ENCODE data around the gene CDHR2. TPM values are rescaled to one million over a fixed set of nuclear protein-coding genes. Genes with fewer than 3 reads are reported as not detected.

The CDHR2 gene
- polyA plus RNA-seq, 1 experiment, result not detected

DNA sequence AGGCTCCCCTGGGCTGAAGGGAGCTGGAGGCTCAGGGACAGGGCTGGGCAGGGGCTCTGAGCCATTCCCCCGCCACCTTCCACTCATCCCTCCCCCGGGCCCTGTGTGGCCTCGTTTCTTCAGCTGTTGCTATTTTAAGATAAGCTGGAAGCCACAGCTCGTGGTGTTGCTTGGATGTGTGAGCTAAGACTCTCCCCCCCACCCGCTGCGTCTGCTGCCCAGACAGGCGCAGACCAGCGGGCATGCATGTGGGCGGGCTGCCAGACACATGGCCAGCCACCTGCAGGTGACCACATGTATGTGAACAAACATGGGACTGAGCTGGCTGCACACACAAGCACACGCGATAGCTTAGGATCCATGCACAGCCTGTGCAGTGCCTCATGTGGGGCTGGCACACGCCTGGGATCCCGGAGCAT is 72.5 kb downstream of the CDHR2 start:
- TF ChIP-seq, protein P1, sequence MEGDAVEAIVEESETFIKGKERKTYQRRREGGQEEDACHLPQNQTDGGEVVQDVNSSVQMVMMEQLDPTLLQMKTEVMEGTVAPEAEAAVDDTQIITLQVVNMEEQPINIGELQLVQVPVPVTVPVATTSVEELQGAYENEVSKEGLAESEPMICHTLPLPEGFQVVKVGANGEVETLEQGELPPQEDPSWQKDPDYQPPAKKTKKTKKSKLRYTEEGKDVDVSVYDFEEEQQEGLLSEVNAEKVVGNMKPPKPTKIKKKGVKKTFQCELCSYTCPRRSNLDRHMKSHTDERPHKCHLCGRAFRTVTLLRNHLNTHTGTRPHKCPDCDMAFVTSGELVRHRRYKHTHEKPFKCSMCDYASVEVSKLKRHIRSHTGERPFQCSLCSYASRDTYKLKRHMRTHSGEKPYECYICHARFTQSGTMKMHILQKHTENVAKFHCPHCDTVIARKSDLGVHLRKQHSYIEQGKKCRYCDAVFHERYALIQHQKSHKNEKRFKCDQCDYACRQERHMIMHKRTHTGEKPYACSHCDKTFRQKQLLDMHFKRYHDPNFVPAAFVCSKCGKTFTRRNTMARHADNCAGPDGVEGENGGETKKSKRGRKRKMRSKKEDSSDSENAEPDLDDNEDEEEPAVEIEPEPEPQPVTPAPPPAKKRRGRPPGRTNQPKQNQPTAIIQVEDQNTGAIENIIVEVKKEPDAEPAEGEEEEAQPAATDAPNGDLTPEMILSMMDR (IDR thresholded peaks at IDR 0.05; ENCODE audit: insufficient read depth, low read depth, low read length), result no peak
- CTCF ChIA-PET, result interaction anchor here (0.6 to 2.2 kb wide), 7 partner anchors 9 to 240 kb away, joined by 3 to 13 read pairs (median 4); partner anchors contain the start of genes EIF4E1B and SNCB
- no peak for DNase-seq (ENCODE audit: low read depth)
- POLR2A ChIA-PET, result no interaction called here
- H3K36me3 ChIP-seq (ENCODE audit: control insufficient read depth, insufficient read depth, low read length), result no peaks in the 10 kb centered on the region
- H3K27me3 ChIP-seq (ENCODE audit: control insufficient read depth, insufficient read depth, low read length), result peaks cover 38% of the 10 kb centered on the region
- H3K4me3 ChIP-seq (ENCODE audit: low read depth, low read length), result no peak overlapping the region

DNA sequence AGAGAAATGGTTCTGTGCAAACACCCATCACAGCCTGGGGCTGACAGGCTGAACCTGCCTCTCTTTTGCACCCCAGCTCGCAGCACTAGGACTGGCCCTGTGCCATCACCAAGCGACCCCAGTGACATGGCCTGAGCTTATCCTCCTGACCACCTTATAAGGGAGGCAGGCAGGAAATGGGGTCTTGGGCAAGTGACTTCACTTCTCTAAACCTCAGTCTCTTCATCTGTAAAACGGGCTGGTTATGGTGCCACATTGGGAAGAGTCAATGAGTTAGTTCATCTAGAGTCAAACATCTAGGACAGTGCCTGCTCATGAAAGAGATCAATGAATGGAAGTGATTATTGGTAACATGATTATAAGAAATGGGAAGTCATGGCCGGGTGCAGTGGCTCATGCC is 75.0 kb downstream of the CDHR2 start:
- CTCF ChIA-PET, result no interaction called here

DNA sequence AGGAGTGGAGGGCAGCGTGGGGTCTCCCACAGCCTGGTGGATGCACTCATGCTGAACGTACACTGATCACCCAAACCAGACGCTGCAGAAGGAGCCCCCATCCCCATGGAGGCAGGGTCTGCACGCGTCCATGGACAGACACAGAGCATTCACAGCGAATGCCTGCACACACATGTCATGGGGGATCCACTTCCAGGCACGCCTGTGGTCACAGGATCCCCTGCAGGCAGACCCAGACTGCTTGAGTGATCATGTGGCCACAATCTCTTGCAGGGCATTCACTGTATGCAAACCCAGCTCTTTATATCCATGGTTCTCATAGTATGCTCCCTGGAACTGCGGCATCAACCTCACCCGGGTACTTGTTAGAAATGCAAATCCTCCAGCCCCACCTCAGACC is 75.8 kb downstream of the CDHR2 start:
- no peak overlapping the region for H3K4me3 ChIP-seq (ENCODE audit: low read depth, low read length)
- H3K36me3 ChIP-seq (ENCODE audit: control insufficient read depth, insufficient read depth, low read length), result no peaks in the 10 kb centered on the region
- no peak for DNase-seq (ENCODE audit: low read depth)
- TF ChIP-seq, protein P1 (IDR thresholded peaks at IDR 0.05; ENCODE audit: insufficient read depth, low read depth, low read length), result no peak
- ChIA-PET POLR2A (no interaction called here), CTCF (interaction anchor here (1.0 kb wide), 1 partner anchor 46 kb away, joined by 3 read pairs; no protein-coding TSS in a partner anchor)
- peaks cover 39% of the 10 kb centered on the region for H3K27me3 ChIP-seq (ENCODE audit: control insufficient read depth, insufficient read depth, low read length)

More for the DNA sequence above, 75.0 kb downstream of the CDHR2 start:
- Histone ChIP-seq H3K4me3 (ENCODE audit: low read depth, low read length) (no peak overlapping the region), H3K36me3 (ENCODE audit: control insufficient read depth, insufficient read depth, low read length) (no peaks in the 10 kb centered on the region), H3K27me3 (ENCODE audit: control insufficient read depth, insufficient read depth, low read length) (peaks cover 39% of the 10 kb centered on the region)
- POLR2A ChIA-PET, result no interaction called here
- DNase-seq (ENCODE audit: low read depth), result no peak
- TF ChIP-seq, protein P1 (IDR thresholded peaks at IDR 0.05; ENCODE audit: insufficient read depth, low read depth, low read length), result no peak

DNA sequence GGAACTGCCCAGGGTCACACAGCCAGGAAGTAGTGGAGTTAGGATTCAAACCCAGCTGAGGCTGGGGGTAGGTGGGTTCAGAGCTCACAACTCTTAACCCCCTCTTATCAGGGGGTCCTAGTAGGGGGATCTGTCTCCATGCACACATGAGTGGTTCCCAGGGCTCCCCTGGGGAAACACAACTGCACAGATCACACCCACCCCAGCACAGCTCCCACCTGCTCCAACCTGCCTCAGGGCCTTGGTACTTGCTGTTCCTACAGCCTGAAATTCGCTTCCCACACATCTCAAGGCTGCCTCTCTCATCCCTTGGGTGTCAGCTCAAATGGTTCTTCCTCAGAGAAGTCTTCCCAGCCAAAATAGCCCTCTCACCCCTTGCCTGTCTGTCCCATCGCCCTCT is 76.4 kb downstream of the CDHR2 start:
- Histone ChIP-seq H3K27me3 (ENCODE audit: control insufficient read depth, insufficient read depth, low read length) (peaks cover 38% of the 10 kb centered on the region), H3K36me3 (ENCODE audit: control insufficient read depth, insufficient read depth, low read length) (no peaks in the 10 kb centered on the region), H3K4me3 (ENCODE audit: low read depth, low read length) (no peak overlapping the region)
- CTCF ChIA-PET, result interaction anchor here (1.0 kb wide), 1 partner anchor 46 kb away, joined by 3 read pairs; no protein-coding TSS in a partner anchor
- DNase-seq (ENCODE audit: low read depth), result no peak
- TF ChIP-seq, protein P1 (IDR thresholded peaks at IDR 0.05; ENCODE audit: insufficient read depth, low read depth, low read length), result no peak
- POLR2A ChIA-PET, result no interaction called here

DNA sequence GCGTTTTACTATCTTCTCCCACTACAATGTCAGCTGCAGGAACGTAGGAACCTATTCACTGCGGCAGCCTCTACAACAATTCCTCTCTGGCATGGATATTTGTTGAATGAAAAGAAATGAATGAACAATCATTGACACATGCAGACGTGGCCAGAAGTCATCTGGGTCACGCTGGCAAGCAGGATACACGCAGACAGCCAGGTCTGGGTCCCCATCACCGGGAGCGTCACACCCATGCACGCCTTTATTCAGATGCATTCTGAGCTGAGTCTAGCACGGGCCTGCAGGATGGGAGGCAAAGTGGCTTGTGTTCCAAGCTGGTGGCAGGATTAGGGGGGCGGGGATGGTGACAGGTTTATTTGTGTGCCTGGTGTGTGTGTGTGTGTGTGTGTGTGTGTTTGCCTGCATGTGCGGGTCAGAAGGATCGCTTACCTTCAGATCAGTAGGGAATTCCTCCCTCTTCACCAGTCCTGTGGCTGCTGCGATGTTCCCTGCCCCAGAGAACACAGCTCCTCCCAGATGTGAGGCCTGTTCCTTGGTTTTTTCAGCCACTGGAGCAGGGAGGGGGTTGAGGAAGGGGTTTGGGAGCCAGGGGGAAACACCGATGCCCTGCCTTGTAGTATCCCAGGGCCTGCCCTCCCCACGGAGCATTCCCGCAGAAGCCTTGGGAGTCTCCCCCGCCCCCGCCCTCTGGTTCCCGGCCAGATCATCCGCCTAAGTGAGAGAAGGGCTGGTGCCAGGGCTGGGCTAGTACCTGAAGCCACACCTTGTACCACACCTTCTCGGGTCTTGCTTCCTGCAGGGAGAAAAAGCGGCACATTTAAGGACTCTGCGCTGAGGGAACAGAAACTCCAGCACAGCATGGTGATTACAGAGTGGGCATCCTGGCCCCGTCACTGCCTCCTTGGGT is 77.1 kb downstream of the CDHR2 start:
- no peak for DNase-seq (ENCODE audit: low read depth)
- Histone ChIP-seq H3K27me3 (ENCODE audit: control insufficient read depth, insufficient read depth, low read length) (peaks cover 39% of the 10 kb centered on the region), H3K4me3 (ENCODE audit: low read depth, low read length) (no peak overlapping the region), H3K36me3 (ENCODE audit: control insufficient read depth, insufficient read depth, low read length) (no peaks in the 10 kb centered on the region)
- TF ChIP-seq, protein P1 (IDR thresholded peaks at IDR 0.05; ENCODE audit: insufficient read depth, low read depth, low read length), result no peak
- CTCF ChIA-PET, result interaction anchor here (1.0 kb wide), 1 partner anchor 47 kb away, joined by 3 read pairs; no protein-coding TSS in a partner anchor
- POLR2A ChIA-PET, result no interaction called here

All from BJ (cell line).